ENCODE data around the gene MLLT6.

MLLT6 gene

DNA sequence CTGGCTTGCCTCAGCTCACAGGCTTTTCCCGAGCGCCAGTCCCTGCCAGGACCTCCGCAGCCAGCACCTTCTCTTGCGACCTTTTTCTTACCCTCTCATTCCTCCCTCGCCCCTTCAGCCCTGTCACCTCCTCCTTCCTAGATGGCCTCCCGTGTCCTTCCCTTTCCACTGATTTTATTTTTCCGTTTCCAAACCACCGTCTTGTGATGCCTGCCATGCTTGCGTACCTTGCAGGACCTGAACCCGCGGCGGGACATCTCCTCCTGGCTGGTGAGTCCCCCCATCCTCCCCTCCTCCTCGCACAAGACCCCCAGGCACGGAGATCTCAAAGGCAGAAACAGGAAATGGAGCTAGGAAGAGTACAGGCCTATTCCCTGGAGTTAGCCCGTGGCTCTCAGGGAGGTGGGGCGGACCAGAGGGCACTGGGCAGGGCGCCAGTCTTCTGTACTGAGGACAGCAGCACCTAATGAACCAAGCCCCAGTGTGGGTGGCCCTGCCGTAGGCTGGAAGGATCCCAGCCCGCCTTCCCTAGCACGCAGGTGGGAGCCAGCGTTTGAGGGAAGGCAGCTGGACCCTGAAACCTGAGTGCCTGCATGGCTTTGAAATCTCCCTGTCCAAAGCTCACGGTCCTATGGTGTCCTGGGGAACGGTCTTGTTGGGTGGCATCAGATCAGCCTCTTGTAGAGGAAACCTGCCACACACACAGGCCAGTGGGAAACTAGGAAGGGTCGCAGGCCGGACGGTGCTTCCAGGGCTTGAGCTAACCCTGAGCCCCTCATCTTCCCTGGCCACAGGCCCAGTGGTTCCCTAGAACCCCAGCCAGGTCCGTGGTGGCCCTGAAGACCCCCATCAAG, 25.7 kb downstream of the MLLT6 start:
- Histone ChIP-seq H3K27ac (ENCODE audit: low read length) (peak overlapping the region; percentile 35), H3K4me1 (ENCODE audit: low read length) (peaks cover 24% of the 10 kb centered on the region), H2AFZ (ENCODE audit: low read depth, low read length) (peak overlapping the region; percentile 61), H3K4me2 (ENCODE audit: low read length) (peak overlapping the region; percentile 97), H3K4me3 (ENCODE audit: low read length) (peak overlapping the region; percentile 98), H3K9me3 (ENCODE audit: insufficient read depth, low read length) (no peaks in the 10 kb centered on the region), H3K9ac (ENCODE audit: low read length) (peak overlapping the region; percentile 95), H3K36me3 (replicated peaks; ENCODE audit: low read depth, low read length) (no peaks in the 10 kb centered on the region), H4K20me1 (ENCODE audit: insufficient read depth, low read length) (no peaks in the 10 kb centered on the region), H3K79me2 (ENCODE audit: low read length) (peaks cover 11% of the 10 kb centered on the region; the same call in 1 of the 2 replicates), H3K27me3 (ENCODE audit: low read depth, low read length) (no peaks in the 10 kb centered on the region)
- TF ChIP-seq, protein P1, sequence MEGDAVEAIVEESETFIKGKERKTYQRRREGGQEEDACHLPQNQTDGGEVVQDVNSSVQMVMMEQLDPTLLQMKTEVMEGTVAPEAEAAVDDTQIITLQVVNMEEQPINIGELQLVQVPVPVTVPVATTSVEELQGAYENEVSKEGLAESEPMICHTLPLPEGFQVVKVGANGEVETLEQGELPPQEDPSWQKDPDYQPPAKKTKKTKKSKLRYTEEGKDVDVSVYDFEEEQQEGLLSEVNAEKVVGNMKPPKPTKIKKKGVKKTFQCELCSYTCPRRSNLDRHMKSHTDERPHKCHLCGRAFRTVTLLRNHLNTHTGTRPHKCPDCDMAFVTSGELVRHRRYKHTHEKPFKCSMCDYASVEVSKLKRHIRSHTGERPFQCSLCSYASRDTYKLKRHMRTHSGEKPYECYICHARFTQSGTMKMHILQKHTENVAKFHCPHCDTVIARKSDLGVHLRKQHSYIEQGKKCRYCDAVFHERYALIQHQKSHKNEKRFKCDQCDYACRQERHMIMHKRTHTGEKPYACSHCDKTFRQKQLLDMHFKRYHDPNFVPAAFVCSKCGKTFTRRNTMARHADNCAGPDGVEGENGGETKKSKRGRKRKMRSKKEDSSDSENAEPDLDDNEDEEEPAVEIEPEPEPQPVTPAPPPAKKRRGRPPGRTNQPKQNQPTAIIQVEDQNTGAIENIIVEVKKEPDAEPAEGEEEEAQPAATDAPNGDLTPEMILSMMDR (IDR thresholded peaks at IDR 0.05; ENCODE audit: low read depth, low read length) = no peak
- no peak for TF ChIP-seq EZH2phosphoT487 (IDR thresholded peaks at IDR 0.05; ENCODE audit: low read depth)

DNA sequence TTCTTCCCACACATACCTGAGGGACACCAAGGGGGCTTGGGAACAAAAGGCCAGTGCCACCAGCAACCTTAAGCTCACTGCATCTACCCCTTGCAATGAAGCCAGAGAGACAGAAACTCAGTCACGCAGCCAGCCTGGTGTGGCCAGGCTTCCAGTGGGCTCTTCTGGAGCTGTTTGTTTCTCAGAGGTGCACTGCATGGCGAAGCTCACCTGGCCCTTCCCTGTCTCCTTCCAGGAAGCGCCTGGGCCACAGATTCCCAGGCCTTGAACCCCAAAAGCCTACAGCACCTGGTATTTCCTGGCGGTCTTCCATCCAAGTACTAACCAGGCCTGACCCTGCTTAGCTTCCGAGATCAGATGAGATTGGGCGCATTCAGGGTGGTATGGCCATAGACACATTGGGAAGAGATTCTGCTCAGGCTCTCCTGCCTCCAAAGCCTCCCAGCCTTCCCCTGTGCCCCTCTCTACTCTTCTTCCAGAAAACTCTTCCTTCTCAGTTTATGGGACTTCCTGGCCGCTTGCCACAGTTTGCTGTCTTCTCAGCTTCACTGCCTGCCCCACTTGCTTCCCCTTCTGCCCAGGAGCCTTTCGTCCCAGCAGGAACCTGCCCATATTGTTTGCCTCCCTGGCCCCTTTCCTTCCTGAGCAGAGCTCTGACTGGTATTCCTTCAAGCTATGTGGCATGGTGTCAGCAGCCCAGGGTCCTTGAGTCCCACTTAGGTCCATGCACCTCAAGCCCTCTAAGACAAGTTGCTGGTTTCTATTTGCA, 26.6 kb downstream of the MLLT6 start:
- H3K4me1 ChIP-seq (ENCODE audit: low read length) = peaks cover 24% of the 10 kb centered on the region
- no peaks in the 10 kb centered on the region for H3K36me3 ChIP-seq (replicated peaks; ENCODE audit: low read depth, low read length)
- no peak for TF ChIP-seq EZH2phosphoT487 (IDR thresholded peaks at IDR 0.05; ENCODE audit: low read depth)
- TF ChIP-seq, protein P1 (IDR thresholded peaks at IDR 0.05; ENCODE audit: low read depth, low read length) = no peak
- no peaks in the 10 kb centered on the region for H3K27me3 ChIP-seq (ENCODE audit: low read depth, low read length)
- no peak overlapping the region for H3K9ac ChIP-seq (ENCODE audit: low read length)
- H2AFZ ChIP-seq (ENCODE audit: low read depth, low read length) = no peak overlapping the region
- peak overlapping the region; percentile 98; the same call in 1 of the 2 replicates for H3K4me3 ChIP-seq (ENCODE audit: low read length)
- peak overlapping the region; percentile 97 for H3K4me2 ChIP-seq (ENCODE audit: low read length)
- no peaks in the 10 kb centered on the region for H3K9me3 ChIP-seq (ENCODE audit: insufficient read depth, low read length)
- H3K79me2 ChIP-seq (ENCODE audit: low read length) = peaks cover 11% of the 10 kb centered on the region; the same call in 1 of the 2 replicates
- H4K20me1 ChIP-seq (ENCODE audit: insufficient read depth, low read length) = no peaks in the 10 kb centered on the region
- no peak overlapping the region for H3K27ac ChIP-seq (ENCODE audit: low read length)

DNA sequence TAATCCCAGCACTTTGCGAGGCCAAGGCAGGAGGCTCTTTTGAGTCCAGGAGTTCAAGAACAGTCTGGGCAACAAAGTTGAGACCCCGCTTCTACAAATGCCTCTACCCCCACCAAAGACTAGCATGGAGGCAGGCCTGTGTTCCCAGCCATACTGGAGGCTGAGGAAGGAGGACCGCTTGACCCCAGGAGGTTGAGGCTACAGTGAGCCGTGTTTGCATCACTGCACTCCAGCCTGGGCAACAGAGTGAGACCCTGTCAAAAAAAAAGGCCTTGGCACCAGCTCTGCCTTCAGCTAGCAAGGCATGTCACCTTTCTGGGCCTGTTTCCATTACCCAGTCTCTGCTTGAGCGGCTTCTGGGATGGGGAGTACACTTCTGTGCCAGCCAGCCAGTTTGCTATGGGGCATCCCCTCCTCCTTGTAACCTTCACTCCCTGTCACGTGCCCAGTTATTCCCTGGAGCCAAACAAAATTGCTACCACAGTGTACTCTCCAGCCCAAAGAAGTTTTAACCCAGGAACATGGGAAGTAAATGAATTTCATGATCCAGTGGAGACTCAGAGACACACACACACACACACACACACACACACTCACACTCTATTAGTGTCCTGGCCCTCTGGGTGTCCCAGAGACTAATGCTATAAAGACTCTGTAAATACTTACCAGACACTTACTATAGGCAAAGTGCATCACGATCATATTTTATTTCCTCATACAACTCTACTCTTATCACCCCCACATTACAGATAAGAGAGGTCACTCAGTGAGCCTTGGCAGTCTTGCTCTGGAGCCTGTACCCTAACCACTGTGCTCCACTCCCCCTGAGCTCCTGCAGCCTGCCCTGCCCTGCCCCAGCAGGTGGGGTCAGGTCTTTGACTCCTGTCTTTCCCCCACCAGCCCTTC, 27.6 kb downstream of the MLLT6 start:
- H2AFZ ChIP-seq (ENCODE audit: low read depth, low read length) = no peak overlapping the region
- no peak overlapping the region for H3K9ac ChIP-seq (ENCODE audit: low read length)
- H3K27me3 ChIP-seq (ENCODE audit: low read depth, low read length) = no peaks in the 10 kb centered on the region
- peaks cover 11% of the 10 kb centered on the region; the same call in 1 of the 2 replicates for H3K79me2 ChIP-seq (ENCODE audit: low read length)
- H3K4me1 ChIP-seq (ENCODE audit: low read length) = peaks cover 24% of the 10 kb centered on the region
- no peaks in the 10 kb centered on the region for H4K20me1 ChIP-seq (ENCODE audit: insufficient read depth, low read length)
- no peak overlapping the region for H3K27ac ChIP-seq (ENCODE audit: low read length)
- TF ChIP-seq EZH2phosphoT487 (IDR thresholded peaks at IDR 0.05; ENCODE audit: low read depth) = no peak
- TF ChIP-seq, protein P1 (IDR thresholded peaks at IDR 0.05; ENCODE audit: low read depth, low read length) = no peak
- H3K36me3 ChIP-seq (replicated peaks; ENCODE audit: low read depth, low read length) = no peaks in the 10 kb centered on the region
- H3K9me3 ChIP-seq (ENCODE audit: insufficient read depth, low read length) = no peaks in the 10 kb centered on the region
- no peak overlapping the region for H3K4me2 ChIP-seq (ENCODE audit: low read length)
- H3K4me3 ChIP-seq (ENCODE audit: low read length) = no peak overlapping the region

Data from OCI-LY3 (cell line).